ENCODE measurements around the gene EPG5. TPM values are rescaled to one million over a fixed set of nuclear protein-coding genes. Genes with fewer than 3 reads are reported as not detected.
"Not testable (repeated sequence)": the region's sequence is repeated elsewhere in the genome, so short reads cannot be mapped to it uniquely, and the experiment has no call there.

Gene EPG5
- total and polyA plus RNA-seq, 7 donors, result 4.4 to 19.9 (median 11.9) TPM

- Histone ChIP-seq H3K9me3 (no peaks in the 10 kb centered on the region), H3K36me3 (ENCODE audit: insufficient read depth in 1 of 2, low read depth in 1 of 2) (no peaks in the 10 kb centered on the region), H3K4me1 (no peaks in the 10 kb centered on the region), H3K27me3 (ENCODE audit: insufficient read depth in 3 of 3, low read length in 2 of 3) (no peaks in the 10 kb centered on the region), H3K27ac (no peak within 1 kb of the TSS), H3K4me3 (no peak within 1 kb of the TSS)
- intact Hi-C loops (cut with DNase I), result no loop called here
- DNase-seq (no peak), ATAC-seq (no peak)
- 55 to 60% (median 60%) methylated on average over 12 of the region's 12 CpGs for WGBS, 3 donors
- TF ChIP-seq, protein P1, sequence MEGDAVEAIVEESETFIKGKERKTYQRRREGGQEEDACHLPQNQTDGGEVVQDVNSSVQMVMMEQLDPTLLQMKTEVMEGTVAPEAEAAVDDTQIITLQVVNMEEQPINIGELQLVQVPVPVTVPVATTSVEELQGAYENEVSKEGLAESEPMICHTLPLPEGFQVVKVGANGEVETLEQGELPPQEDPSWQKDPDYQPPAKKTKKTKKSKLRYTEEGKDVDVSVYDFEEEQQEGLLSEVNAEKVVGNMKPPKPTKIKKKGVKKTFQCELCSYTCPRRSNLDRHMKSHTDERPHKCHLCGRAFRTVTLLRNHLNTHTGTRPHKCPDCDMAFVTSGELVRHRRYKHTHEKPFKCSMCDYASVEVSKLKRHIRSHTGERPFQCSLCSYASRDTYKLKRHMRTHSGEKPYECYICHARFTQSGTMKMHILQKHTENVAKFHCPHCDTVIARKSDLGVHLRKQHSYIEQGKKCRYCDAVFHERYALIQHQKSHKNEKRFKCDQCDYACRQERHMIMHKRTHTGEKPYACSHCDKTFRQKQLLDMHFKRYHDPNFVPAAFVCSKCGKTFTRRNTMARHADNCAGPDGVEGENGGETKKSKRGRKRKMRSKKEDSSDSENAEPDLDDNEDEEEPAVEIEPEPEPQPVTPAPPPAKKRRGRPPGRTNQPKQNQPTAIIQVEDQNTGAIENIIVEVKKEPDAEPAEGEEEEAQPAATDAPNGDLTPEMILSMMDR (IDR thresholded peaks at IDR 0.05), result no peak
Observed at GRCh38 chr18:45825258-45826044, 141.7 kb downstream of the EPG5 start, which contains the start of gene SIGLEC15. TSS of gene SIGLEC15 (plus strand) at chr18:45825675. CDS start at chr18:45825729, 54 bp downstream.

DNA sequence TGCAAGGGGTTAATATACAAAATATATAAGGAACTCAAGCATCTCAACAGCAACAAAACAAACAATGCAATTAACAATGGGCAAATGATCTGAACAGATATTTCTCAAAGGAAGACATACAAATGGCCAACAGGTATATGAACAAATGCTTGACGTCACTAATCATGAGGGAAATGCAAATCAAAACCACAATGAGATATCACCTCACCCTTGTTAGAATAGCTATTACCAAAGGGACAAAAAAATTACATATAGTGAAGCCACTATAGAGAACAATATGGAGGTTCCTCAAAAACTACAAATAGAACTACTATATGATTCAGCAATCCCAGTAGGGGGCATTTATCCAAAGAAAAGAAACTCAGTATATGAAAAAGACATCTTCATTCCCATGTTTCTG, 145.4 kb downstream of the EPG5 start:
- Histone ChIP-seq H3K9me3 (no peaks in the 10 kb centered on the region), H3K4me3 (no peak overlapping the region), H3K27ac (no peak overlapping the region), H3K36me3 (ENCODE audit: insufficient read depth in 1 of 2, low read depth in 1 of 2) (no peaks in the 10 kb centered on the region), H3K4me1 (no peaks in the 10 kb centered on the region), H3K27me3 (ENCODE audit: insufficient read depth in 3 of 3, low read length in 2 of 3) (no peaks in the 10 kb centered on the region)
- 79 to 92% (median 90%) methylated on average over 1 of the region's 1 CpG for WGBS, 3 donors
- TF ChIP-seq, protein P1 (IDR thresholded peaks at IDR 0.05), result no peak
- no peak for DNase-seq
- intact Hi-C loops (cut with DNase I), result no loop called here
- no peak for ATAC-seq

DNA sequence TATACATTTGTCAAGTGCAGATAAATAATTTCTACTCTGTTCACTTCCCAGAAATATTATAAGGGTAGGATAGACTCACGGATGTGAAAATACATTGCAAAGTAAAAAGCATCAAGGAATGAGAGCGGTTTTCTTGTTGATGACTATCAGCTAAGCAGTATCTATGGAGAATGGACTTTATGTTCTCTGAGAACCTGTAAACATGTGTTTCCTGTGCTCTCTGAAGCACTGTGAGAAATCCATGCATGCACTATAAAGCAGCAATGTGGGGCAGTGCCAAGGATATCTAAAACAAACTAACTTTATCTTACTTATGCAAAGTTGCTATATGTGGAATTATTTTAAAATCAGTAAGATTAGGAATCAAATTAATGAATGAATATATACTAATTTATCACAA, 146.1 kb downstream of the EPG5 start:
- H3K4me1 ChIP-seq, result no peaks in the 10 kb centered on the region
- no peaks in the 10 kb centered on the region for H3K36me3 ChIP-seq (ENCODE audit: insufficient read depth in 1 of 2, low read depth in 1 of 2)
- H3K27me3 ChIP-seq (ENCODE audit: insufficient read depth in 3 of 3, low read length in 2 of 3), result no peaks in the 10 kb centered on the region
- DNase-seq, result no peak
- TF ChIP-seq, protein P1 (IDR thresholded peaks at IDR 0.05), result no peak
- H3K4me3 ChIP-seq, result no peak overlapping the region
- 88 to 94% (median 89%) methylated on average over 2 of the region's 2 CpGs for WGBS, 3 donors
- ATAC-seq, result no peak
- no peaks in the 10 kb centered on the region for H3K9me3 ChIP-seq
- intact Hi-C loops (cut with DNase I), result no loop called here
- no peak overlapping the region for H3K27ac ChIP-seq

GRCh38 chr18:45820106-45820745, 146.9 kb downstream of the EPG5 start:
- no peak for DNase-seq
- intact Hi-C loops (cut with DNase I), result no loop called here
- Histone ChIP-seq H3K27me3 (ENCODE audit: insufficient read depth in 3 of 3, low read length in 2 of 3) (no peaks in the 10 kb centered on the region), H3K9me3 (no peaks in the 10 kb centered on the region), H3K27ac (no peak overlapping the region), H3K4me1 (no peaks in the 10 kb centered on the region), H3K4me3 (no peak overlapping the region), H3K36me3 (ENCODE audit: insufficient read depth in 1 of 2, low read depth in 1 of 2) (no peaks in the 10 kb centered on the region)
- TF ChIP-seq, protein P1 (IDR thresholded peaks at IDR 0.05), result no peak
- 38 to 60% (median 52%) methylated on average over 3 of the region's 3 CpGs for WGBS, 3 donors
- ATAC-seq, result no peak

DNA sequence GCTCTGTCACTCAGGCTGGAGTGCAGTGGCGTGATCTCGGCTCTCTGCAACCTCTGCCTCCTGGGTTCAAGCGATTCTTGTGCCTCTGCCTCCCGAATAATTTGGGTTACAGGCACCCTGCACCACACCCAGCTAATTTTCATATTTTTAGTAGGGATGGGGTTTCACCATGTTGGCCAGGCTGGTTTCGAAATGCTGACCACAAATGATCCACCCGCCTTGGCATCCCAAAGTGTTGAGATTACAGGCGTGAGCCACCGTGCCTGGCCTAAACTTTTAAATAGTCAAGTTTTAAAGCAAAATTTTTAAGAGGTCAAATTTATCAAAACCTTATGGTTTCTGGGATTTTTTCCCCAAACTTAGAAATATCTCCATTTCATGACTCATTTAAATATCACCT, 148.4 kb downstream of the EPG5 start:
- intact Hi-C loops (cut with DNase I); H3K4me3 ChIP-seq; H3K27me3 ChIP-seq (ENCODE audit: insufficient read depth in 3 of 3, low read length in 2 of 3); ATAC-seq; H3K9me3 ChIP-seq; H3K27ac ChIP-seq; H3K36me3 ChIP-seq (ENCODE audit: insufficient read depth in 1 of 2, low read depth in 1 of 2); H3K4me1 ChIP-seq; DNase-seq: not testable (repeated sequence)
- 87 to 92% (median 89%) methylated on average over 8 of the region's 8 CpGs for WGBS, 3 donors

Data from psoas muscle (tissue), 8 donors.